ENCODE measurements around the gene MACROH2A1.

- TF ChIP-seq TCF7 (IDR thresholded peaks at IDR 0.05; ENCODE audit: borderline replicate concordance) (no peak), CBX3 (IDR thresholded peaks at IDR 0.05; ENCODE audit: borderline replicate concordance, low read depth) (no peak), TAF1 (IDR thresholded peaks at IDR 0.05; ENCODE audit: borderline replicate concordance, low read depth, low read length) (no peak)
Measured at GRCh38 chr5:135402031-135402430, 3.0 kb upstream of the MACROH2A1 start.
